GM23338 (cell line): ENCODE measurements around the gene TTC17.

Experiments
- CTCF ChIP-seq, 2 experiments: fragments of 200-600 bp in 1 of 2; sonication (generic) in 1 of 2; conservative IDR thresholded peaks; 2 replicates each; pipeline versions ENCODE4 v1.5.1 to v1.6.1; 2016 to 2017; ENCODE audit warnings: antibody characterized with exemption in 2 of 2, low read depth in 2 of 2, mild to moderate bottlenecking in 2 of 2, moderate library complexity in 1 of 2
- REST ChIP-seq: IDR thresholded peaks from one replicate; pipeline ENCODE4 v1.6.1; 2018; ENCODE audit warnings: antibody characterized with exemption; ENCODE audit not compliant: unreplicated experiment
- ZNF114 ChIP-seq: fragments of 250-450 bp; sonication (Bioruptor Pico); IDR thresholded peaks from 2 replicates; pipeline ENCODE4 v1.5.0; 2020; ENCODE audit warnings: mild to moderate bottlenecking, moderate library complexity

DNA sequence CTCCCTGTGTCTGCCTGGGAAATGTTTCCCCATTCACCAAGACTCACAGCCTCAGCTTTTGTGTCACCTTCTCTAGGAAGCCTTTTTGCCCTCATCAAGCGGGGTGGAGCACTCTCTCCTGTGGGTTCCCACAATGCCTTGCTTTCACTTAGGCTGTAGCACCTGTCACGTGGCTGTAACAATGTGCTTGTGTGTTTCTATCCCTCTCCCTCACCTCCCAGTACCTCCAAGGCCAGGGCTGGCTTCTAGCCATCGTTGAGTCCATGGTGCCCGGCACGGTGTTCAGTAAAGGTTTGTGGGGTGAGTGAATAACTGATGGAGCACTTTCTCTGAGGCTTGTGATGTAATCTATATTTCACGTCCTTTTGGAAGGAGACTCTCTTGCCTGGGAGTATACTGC lies 153.2 kb downstream of the TTC17 start:
- no peak for TF ChIP-seq CTCF (conservative IDR thresholded peaks at IDR 0.05; ENCODE audit: low read depth in 2 of 2)
- TF ChIP-seq ZNF114, result no peak
- TF ChIP-seq REST, result no peak
